GM12873 (cell line): ENCODE data around the gene RTP5.

Source experiments
- CTCF ChIP-seq: IDR thresholded peaks from 2 replicates; pipeline ENCODE4 v1.5.1; 2012; ENCODE audit warnings: low read depth, mild to moderate bottlenecking, moderate library complexity, low read length, control low read depth; ENCODE audit not compliant: insufficient read depth; ENCODE audit errors: missing control alignments

The RTP5 gene

GRCh38 chr2:241854342-241855244, 14.9 kb upstream of the RTP5 start:
- no peak for TF ChIP-seq CTCF

- no peak for TF ChIP-seq CTCF
Measured at GRCh38 chr2:241855245-241855887, 14.2 kb upstream of the RTP5 start.

- no peak for TF ChIP-seq CTCF
Measured at GRCh38 chr2:241855888-241856422, 13.6 kb upstream of the RTP5 start.

- TF ChIP-seq CTCF = no peak
Measured at GRCh38 chr2:241857041-241857541, 12.4 kb upstream of the RTP5 start.

- no peak for TF ChIP-seq CTCF
Measured at GRCh38 chr2:241857572-241858121, 11.9 kb upstream of the RTP5 start.

GRCh38 chr2:241858206-241859016, 11.1 kb upstream of the RTP5 start, which contains the start of gene PDCD1:
Gene PDCD1, minus strand, starts transcription at chr2:241858894. Its CDS starts 56 bp downstream, at chr2:241858838.
- no peak for TF ChIP-seq CTCF
